HG03460 (cell line): ENCODE data around the gene OGFOD3.
"Not testable (repeated sequence)": the region's sequence is repeated elsewhere in the genome, so short reads cannot be mapped to it uniquely, and the experiment has no call there.

Source experiments
- ATAC-seq: cut with Tn5 transposase; IDR thresholded peaks from one replicate; pipeline ENCODE4 v1.9.1; 2021; ENCODE audit not compliant: unreplicated experiment

OGFOD3 gene

DNA sequence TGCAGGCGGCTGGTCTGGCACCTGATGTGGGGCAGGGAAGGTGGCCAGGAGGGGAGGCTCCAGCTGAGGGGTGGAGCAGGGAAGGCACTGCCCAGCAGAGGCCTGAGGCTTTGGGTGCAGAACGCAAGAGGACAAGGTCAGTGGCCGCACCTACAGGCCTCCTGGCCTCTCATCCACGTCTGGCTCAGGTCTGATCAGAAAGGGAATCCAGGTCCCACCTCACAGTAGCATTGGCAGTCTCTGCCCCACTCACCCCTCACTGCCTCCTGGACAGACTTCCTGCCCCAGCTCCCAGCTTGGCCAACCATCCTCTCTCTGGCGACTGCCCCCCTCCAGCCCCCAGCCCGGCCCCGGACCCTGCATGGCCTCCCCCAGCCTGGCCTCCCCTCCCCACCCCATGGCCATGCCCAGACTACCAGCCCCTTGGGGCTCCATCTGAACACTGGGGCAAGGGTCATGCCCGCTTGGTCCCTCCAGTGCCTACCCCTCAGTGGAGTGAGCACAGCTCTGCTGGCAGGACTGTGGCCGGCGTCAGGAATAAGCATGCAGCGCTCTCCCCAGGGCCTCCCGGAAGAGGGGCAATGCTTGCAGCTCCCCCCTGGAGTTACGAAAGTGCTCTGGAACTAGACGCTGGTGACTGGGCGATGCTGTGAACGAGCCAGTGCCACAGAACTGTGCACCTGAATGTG lies 42.2 kb downstream of the OGFOD3 start:
- no peak for ATAC-seq

DNA sequence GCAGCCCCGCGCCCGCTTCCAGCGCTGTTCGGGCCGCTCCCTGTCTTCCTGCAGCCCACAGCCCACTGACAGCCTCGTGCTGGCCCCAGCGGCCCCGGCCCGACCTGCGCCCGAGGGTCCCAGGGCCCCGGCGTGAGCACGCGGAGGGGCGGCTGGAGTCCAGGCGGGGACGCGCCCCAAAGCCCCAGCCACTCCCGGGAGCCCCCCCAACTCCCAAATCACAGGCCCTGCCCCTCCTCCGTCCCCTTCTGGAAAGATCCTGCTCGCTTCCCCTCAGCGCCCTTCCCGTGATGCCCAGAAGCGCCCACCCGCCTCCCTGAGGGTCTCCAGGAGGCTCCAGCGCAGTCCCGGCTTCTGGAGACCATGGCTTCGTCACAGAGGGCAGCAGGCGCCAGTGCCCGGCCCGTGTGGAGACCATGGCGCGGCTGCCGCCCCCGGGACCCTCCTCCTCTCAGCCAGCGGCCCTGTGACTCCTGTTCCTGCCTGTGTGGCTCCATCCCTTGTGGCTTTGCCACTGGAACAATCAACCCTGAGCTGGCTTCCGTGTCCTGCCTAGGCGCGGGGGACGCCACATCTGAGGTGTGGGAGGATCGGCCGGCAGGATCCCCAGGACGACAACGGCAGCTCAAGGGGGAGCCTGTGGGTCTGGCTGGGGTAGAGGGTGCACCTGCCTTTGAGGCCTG lies 42.9 kb downstream of the OGFOD3 start:
- ATAC-seq, result no peak

DNA sequence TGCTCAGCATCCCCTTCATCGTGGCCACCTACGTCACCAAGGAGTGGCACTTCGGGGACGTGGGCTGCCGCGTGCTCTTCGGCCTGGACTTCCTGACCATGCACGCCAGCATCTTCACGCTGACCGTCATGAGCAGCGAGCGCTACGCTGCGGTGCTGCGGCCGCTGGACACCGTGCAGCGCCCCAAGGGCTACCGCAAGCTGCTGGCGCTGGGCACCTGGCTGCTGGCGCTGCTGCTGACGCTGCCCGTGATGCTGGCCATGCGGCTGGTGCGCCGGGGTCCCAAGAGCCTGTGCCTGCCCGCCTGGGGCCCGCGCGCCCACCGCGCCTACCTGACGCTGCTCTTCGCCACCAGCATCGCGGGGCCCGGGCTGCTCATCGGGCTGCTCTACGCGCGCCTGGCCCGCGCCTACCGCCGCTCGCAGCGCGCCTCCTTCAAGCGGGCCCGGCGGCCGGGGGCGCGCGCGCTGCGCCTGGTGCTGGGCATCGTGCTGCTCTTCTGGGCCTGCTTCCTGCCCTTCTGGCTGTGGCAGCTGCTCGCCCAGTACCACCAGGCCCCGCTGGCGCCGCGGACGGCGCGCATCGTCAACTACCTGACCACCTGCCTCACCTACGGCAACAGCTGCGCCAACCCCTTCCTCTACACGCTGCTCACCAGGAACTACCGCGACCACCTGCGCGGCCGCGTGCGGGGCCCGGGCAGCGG lies 43.6 kb downstream of the OGFOD3 start:
- ATAC-seq, result no peak

DNA sequence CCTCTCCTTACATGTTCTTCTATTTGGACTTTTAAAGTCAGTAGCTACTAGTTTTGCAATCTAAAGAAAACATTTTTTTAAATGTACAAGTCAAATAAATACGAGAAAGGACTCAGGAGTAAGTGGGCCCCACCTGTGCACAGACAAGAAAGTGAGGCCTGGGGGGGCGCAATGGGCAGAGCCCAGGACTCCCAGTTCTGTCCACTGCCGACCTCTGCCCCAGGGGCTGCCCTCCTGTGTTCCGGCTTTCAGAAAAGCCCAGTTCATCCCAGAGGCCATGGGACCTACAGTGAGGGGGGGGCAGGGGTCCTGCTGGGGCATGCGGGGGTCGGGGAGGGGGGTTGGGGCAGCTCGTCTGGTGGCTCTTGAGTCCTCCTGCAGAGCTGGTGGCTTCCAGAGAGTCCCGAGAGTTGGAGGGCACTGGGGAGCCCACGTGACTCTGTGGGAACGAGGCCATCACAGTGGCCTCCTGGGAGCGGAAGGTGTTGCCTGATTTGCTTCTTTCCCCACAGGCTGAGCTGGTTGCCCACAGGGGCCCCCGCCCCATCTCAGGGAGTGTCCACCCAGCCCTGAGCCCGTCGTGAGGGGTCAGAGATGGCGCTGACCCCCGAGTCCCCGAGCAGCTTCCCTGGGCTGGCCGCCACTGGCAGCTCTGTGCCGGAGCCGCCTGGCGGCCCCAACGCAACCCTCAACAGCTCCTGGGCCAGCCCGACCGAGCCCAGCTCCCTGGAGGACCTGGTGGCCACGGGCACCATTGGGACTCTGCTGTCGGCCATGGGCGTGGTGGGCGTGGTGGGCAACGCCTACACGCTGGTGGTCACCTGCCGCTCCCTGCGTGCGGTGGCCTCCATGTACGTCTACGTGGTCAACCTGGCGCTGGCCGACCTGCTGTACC lies 44.4 kb downstream of the OGFOD3 start:
- no peak for ATAC-seq

DNA sequence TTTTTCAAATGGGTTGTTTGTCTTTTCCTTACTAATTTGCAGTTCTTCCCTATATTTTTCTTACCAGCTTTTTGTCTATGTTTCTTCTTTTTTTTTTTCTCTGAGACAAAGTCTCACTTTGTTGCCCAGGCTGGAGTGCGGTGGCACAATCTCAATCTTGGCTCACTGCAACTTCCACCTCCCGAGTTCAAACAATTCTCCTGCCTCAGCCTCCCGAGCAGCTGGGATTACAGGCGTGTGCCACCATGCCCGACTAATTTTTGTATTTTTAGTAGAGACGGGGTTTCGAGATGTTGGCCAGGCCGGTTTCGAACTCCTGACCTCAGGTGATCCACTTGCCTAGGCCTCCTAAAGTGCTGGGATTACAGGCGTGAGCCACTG lies 45.3 kb downstream of the OGFOD3 start:
- ATAC-seq, result not testable (repeated sequence)

DNA sequence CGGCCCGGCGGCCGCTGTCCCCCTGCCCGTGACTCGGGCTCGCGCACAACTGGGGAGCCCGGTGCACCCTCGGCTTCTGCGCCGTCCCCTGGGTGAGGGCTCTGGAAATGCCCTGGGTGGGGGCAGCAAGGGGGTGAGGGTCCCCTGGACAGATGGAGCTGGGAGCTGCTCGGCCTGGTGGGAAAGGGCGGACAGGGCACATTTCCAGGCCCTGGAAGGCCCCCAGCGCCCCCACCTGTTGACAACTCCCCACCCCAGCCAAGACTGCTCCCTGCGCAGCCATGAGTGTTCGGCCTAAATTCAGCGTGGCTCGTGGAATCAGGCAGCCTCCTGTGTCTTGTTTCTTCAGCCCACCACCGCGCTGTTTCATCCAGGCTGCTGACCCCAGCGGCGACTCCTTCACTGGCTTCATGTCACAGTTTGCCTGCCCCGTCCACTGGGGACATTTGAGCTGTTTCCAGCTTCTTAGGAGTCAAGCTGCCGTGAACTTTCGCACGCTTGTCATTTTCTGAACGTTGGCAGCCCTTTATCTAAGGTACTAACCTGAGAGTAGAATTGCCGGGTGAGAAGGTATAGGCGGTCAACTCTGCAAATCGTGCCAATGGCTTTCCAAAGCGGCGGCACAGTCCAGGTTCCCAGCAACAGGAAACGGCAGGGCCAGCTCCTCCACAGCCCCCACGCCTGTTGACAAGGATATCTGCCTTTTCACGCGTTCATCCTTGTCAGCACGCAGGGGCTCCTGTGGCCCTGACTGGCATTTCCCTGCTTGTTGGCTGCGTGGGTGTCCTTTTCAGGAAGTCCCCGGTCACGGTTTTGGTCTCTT lies 45.9 kb downstream of the OGFOD3 start:
- ATAC-seq, result no peak

DNA sequence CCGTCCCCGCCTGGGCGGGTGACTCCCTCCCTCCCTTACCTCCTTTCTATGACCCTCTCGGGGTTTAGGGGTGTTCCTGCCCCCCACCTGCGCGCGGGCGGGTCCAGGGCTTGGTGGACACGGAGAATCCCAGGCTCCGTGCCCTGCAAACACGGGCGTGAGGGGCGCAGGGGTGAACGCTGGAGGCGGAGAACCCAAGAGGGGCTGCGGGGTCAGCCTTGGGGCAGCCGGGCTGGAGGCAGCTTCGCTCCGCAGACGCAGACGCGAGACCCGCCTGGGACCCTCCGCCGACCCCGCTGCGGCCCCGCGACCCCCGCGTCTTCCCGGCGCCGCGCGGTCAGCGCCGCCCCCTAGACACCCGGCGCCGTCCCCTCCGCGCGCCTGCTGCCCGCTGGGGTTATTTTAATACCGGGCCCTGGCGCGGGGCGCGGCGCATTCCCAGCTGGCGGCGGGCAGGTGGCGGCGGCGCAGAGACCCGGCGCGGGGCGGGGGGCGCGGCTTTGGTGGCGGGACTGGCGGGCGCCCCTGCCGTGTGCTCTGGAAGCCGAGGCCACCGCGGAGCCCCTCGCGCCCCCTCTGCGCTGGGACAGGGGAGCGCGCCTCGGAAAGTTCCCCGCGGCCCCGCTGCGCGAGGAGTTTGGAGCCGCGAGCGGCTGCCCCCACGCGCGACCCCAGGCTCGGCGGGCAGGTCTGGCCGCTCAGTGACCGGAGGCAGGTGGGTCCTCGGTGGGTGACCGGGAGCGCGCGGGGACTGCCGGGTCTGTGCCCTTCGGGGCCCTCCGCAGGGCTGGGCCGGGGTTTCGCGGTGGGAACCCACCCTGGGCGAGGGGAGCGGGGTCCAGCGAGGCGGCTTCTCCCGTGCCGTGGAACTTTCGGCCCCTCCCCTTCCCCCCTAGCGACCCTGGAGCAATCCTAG lies 46.8 kb downstream of the OGFOD3 start, which contains the start of gene UTS2R:
Gene UTS2R, plus strand, starts transcription at position 433 of the 916 bp plus-strand sequence. CDS start 2,560 bp downstream, outside the sequence.
- ATAC-seq, result no peak

DNA sequence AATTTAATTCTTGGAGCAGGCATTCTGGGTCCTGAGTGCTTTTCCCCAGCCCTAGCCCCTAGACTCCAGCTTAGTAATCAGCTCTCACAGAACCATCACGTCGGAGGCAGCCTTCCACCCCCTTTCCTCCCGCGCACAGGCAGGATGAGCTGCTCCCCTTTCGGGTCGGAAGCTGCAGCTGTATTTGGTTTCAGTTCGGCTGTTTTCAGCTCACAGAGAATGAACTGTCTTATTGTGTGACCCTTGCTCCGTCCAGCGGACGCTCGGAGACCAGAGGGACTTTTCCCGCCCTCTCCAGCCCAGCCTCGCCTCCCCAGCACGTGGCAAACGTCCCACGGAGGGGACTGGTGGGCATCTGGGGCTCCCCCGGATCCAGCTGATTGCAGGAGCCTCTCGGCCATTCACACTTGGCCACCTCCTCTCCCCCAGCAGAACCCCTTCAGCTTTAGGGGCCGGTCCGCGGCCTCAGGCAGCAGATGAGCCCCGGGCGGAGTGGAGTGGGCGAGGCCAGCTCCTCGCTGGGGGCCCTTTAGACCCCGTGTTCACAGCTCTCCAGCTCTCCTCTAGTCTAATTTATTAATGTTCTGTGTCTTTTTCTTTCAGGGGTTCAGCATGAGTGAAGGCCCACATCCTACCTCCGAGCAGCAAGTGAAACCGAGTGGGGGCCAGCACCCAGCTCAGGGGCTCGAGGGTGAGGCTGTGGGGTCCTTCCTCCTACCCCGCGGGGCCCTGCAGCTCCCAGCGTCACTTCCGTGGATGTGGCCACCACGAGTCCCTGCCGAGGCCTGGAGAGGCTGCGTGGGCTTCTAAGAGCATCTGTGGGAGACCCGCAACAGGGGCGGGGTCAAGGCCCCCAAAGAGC lies 47.7 kb downstream of the OGFOD3 start:
- no peak for ATAC-seq

DNA sequence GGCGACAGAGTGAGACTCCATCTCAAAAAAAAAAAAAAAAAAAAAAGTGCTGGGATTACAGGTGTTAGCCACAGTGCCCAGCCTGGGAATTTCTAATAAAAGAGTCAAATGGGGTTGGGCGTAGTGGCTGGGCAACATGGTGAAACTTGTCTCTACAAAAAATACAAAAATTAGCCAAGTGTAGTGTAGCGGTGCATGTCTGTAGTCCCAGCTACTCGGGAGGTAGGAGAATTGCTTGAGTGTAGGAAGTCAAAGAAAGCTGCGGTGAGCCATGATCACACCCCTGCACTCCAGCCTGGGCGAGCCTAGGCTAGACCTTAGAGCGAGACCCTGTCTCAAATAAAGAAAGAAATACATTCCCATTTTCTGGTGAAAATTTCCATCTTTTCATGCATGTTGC lies 49.2 kb downstream of the OGFOD3 start:
- no peak for ATAC-seq

DNA sequence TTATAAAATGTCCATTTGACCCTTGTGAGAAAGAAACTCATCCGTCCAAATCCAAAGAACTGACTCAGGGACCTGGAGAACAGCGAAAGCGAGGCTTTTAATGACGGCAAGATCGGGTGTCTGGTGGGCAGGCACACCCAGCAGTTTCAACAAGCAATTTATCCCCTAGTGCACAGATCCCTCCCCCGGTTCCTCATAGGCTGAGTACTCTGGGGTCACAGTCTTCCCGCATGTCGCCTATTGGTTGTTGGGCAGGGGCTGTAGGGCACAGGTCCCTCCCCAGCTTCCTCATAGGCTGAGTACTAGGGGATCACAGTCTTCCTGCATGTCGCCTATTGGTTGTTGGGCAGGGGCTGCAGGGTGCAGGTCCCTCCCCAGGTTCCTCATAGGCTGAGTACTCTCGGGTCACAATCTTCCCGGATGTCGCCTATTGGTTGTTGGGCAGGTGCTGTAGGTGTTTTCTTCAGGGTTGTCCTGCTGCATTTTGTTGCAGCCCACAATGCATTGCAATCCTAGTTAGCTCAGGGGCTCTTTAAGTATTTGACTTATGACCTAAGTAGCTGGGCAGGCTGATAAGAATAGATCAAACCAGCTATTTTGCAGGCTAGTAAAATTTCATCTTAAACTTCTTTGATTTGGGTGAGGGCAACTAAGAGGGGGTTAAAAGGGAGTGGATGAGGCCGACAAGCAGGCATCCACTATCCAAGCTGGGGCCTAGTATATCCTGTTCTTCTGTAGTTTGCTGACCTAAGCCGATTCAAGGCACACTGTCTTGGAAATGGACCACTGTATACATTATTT lies 50.5 kb downstream of the OGFOD3 start:
- ATAC-seq, result no peak

DNA sequence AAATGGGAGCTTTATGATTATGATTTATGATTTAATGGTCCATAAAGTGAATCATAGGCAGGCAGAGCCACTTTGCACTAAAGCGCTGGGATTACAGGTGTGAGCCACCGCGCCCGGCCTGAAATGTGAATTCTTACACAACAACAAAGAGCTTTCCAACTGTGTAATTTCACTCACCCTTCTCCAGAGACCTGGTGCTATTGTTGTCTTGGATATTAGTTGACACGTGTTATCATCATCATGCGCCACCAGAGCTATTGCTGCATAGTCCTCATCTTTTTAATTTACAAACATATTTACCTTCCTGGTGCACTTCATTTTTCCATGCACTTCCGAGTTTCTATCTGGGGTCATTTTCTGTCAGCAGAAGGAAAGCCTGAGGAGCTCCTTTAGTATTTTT lies 51.6 kb downstream of the OGFOD3 start:
- ATAC-seq, result no peak

DNA sequence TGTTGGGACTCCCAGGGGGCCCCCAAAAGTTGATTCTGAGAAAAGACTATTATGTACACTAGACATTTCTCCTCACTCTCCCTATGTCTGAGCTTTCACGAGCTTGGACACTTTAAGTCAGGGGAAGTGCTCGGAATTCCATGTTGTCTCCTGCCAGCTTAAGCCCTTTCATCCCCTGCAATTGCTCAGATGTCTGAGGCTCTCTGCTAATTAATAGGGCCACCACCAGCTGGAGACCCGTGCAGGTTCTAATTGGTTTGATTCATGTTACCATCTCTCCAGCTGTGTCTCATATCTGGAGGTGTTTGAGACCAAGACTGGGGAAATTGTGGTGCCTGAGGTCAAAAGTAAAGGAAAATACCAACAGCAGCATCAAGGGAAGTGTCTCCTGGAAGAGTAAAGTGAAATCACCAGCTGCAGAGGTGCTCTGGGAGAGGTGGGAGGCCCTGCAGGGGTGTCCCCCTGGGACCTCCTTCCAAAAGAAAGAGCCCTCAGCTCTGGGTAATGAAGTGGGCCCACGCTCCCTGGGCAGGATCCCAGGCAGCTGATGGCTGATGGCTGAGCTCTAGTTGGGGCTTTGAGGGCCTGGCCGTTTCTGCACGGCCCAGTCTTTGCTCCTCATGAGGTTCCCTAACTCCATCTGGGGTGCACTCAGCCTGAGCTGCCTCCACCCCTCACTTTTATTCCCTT lies 52.6 kb downstream of the OGFOD3 start:
- ATAC-seq, result no peak

DNA sequence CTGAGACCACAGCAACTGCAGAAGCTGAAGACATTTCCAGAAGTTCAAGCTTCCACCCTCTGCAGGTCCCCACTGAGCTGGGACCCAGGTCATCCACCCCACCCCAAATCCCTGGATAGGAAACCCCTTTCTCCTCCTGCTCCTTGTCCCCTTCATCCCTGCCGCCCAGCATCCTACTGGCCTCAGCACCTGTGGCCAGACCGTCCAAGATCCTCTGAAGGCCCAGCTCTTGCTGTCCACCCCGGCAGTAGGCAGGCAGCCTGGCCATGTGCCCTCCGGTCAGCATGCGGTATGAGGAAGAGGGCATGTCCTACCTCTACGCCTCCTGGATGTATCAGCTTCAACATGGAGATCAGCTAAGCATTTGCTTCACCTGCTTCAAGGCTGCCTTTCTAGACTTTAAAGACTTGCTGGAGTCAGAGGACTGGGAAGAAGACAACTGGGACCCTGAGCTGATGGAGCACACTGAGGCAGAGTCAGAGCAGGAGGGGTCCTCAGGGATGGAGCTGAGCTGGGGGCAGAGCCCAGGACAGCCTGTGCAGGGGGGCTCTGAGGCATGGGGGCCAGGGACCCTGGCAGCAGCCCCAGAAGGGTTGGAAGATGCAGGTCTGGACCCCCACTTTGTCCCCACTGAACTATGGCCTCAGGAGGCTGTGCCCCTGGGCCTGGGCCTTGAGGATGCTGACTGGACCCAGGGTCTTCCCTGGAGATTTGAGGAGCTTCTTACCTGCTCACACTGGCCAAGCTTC lies 56.3 kb downstream of the OGFOD3 start:
- no peak for ATAC-seq

DNA sequence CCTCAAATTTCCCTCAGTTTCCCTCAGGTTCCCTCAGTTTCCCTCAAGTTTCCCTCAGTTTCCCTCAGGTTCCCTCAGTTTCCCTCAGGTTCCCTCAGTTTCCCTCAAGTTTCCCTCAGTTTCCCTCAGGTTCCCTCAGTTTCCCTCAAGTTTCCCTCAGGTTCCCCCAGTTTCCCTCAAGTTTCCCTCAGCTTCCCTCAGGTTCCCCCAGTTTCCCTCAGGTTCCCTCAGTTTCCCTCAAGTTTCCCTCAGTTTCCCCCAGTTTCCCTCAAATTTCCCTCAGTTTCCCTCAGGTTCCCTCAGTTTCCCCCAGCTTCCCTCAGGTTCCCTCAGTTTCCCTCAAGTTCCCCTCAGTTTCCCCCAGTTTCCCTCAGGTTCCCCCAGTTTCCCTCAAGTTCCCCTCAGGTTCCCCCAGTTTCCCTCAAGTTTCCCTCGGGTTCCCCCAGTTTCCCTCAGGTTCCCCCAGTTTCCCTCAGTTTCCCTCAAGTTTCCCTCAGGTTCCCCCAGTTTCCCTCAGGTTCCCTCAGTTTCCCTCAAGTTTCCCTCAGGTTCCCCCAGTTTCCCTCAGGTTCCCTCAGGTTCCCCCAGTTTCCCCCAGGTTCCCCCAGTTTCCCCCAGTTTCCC lies 58.8 kb downstream of the OGFOD3 start:
- ATAC-seq, result not testable (repeated sequence)

DNA sequence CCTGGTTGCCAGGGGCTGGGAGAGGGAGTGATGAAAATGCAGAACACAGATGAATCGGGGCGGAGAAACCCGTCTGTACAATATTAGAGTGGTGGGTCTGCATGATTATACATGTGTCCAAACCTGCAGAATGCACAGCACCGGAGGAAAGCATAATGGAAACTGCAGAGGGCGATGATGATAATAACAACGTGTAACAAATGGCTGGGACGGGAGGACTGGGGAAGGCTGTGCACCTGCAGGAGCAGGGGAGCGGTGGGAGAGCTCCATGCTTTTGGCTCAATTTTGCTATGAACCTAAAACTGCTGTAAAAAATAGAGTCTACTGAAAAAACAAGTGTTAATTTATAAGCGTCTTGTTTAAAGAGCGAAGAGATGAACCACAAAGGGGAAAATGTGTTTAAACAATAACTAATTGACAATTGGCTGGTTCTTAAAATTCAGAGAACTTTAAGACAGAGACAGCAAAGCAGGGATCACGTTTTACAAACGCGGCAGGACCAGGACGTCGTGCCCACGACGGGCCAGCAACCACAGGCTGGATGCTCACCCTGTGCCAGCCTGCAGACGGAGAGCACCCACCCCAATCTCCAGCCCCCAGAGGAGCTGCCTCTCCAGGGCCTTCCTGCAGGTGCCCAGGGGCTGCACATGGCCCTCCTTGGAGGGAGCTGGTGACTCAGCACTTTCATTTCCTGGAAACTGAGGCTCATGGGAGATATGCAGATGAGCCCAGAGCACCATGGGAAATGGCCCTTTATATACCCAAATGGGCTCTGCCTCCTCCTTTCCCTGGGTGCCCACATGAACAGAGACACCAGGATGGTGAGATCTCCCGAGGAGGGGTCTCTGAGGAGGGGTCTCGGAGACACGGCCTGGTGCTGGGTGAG lies 59.7 kb downstream of the OGFOD3 start, which contains the start of gene TEX19:
Gene TEX19, plus strand, starts transcription at position 783 of the 886 bp plus-strand sequence. CDS start 2,904 bp downstream, outside the sequence.
- ATAC-seq, result no peak
